H1 (cell line): ENCODE data around the gene ARHGEF6. TPM values are rescaled to one million over a fixed set of nuclear protein-coding genes. Genes with fewer than 3 reads are reported as not detected.

ENCODE experiments used
- CTCF ChIA-PET: fragments of 300-600 bp; sonication (Branson Sonifier 250); formaldehyde crosslinking; loops from one replicate; lab custom pipeline; 2021; ENCODE audit not compliant: partially characterized antibody; lab: Charles Lee
- POLR2A ChIA-PET: fragments of 300-600 bp; sonication (Branson Sonifier 250); formaldehyde crosslinking; loops from one replicate; lab custom pipeline; 2021; ENCODE audit warnings: inconsistent platforms; ENCODE audit not compliant: partially characterized antibody; lab: Charles Lee
- DNase-seq, 2 experiments: peaks; one replicate each; pipeline versions ENCODE4 v3.0.0 to v3.0.0-alpha.2; 2010 to 2022; ENCODE audit warnings: low spot score in 2 of 2, low read depth in 1 of 2, mixed read lengths in 1 of 2
- FAIRE-seq: peaks from 2 replicates; lab custom pipeline; 2011; peaks lifted over from hg19 to GRCh38; lab: Jason Lieb, UNC
- H2AFZ ChIP-seq: 2 replicates; pipeline ENCODE4 v1.8.1; 2012; ENCODE audit warnings: low read length, inconsistent platforms
- H2AK5ac ChIP-seq: 2 replicates; pipeline ENCODE4 v1.6.1; 2013; ENCODE audit warnings: low read depth, low read length
- H2BK120ac ChIP-seq: replicated peaks from 2 replicates; pipeline ENCODE3; 2013; ENCODE audit warnings: low read depth, low read length, inconsistent platforms
- H2BK12ac ChIP-seq: 2 replicates; pipeline ENCODE4 v1.6.1; 2013; ENCODE audit warnings: low read depth, low read length
- H2BK15ac ChIP-seq: 2 replicates; pipeline ENCODE4 v1.6.1; 2013; ENCODE audit warnings: low read length
- H2BK20ac ChIP-seq: 2 replicates; pipeline ENCODE4 v1.6.1; 2013; ENCODE audit warnings: low read length
- H2BK5ac ChIP-seq: 2 replicates; pipeline ENCODE4 v1.6.1; 2013; ENCODE audit warnings: low read depth, low read length
- H3K14ac ChIP-seq: 2 replicates; pipeline ENCODE4 v1.6.1; 2013; ENCODE audit warnings: inconsistent platforms; ENCODE audit not compliant: insufficient read length
- H3K18ac ChIP-seq: 2 replicates; pipeline ENCODE4 v1.6.1; 2013; ENCODE audit warnings: low read length; ENCODE audit errors: extremely low read depth
- H3K23ac ChIP-seq: 2 replicates; pipeline ENCODE4 v1.6.1; 2013; ENCODE audit warnings: inconsistent platforms; ENCODE audit not compliant: insufficient read length
- H3K23me2 ChIP-seq: 2 replicates; pipeline ENCODE4 v1.6.1; 2013; ENCODE audit warnings: low read depth, low read length
- H3K27ac ChIP-seq: 2 replicates; pipeline ENCODE4 v1.6.1; 2011; ENCODE audit warnings: low read depth, low read length, inconsistent platforms
- H3K27me3 ChIP-seq, 4 experiments: replicated peaks in 1 of 4; 1 replicate in 1 of 4; 2 replicates in 3 of 4; pipeline versions ENCODE4 v1.6.1 to v1.8.1; 2011 to 2013; ENCODE audit warnings: low read length in 3 of 4, mild to moderate bottlenecking in 3 of 4, inconsistent platforms in 2 of 4, mixed read lengths in 2 of 4, moderate library complexity in 1 of 4; ENCODE audit not compliant: control insufficient read depth in 3 of 4, insufficient read depth in 3 of 4; ENCODE audit errors: extremely low read depth in 1 of 4
- H3K36me3 ChIP-seq, 4 experiments: 2 replicates each; pipeline versions ENCODE4 v1.6.1 to v1.8.1; 2011 to 2013; ENCODE audit warnings: mild to moderate bottlenecking in 4 of 4, low read length in 3 of 4, moderate library complexity in 2 of 4, control low read depth in 1 of 4, inconsistent platforms in 1 of 4; ENCODE audit not compliant: insufficient read depth in 4 of 4, control insufficient read depth in 2 of 4
- H3K4ac ChIP-seq: replicated peaks from 2 replicates; pipeline ENCODE3; 2013; ENCODE audit warnings: low read length, low read depth, mixed read lengths, inconsistent platforms; ENCODE audit not compliant: insufficient read length
- H3K4me1 ChIP-seq, 4 experiments: replicated peaks in 1 of 4; 1 replicate in 1 of 4; 2 replicates in 3 of 4; pipeline versions ENCODE4 v1.6.1 to v1.8.1; 2011 to 2013; ENCODE audit warnings: low read length in 3 of 4, inconsistent platforms in 2 of 4, mixed read lengths in 1 of 4; ENCODE audit not compliant: insufficient read depth in 4 of 4, control insufficient read depth in 3 of 4
- H3K4me2 ChIP-seq, 2 experiments: 2 replicates each; pipeline versions ENCODE4 v1.6.1 to v1.8.1; 2011 to 2013; ENCODE audit warnings: low read depth in 2 of 2, low read length in 2 of 2, control low read depth in 1 of 2, inconsistent platforms in 1 of 2, mild to moderate bottlenecking in 1 of 2; ENCODE audit not compliant: insufficient read depth in 1 of 2
- H3K4me3 ChIP-seq, 4 experiments: fragments of 200-600, 300-600 bp in 1 of 4; sonication (generic), shearing (Covaris generic), sonication (Bioruptor Twin) in 1 of 4; 2 replicates each; pipeline versions ENCODE4 v1.5.1 to v1.8.1; 2011 to 2016; ENCODE audit warnings: low read length in 4 of 4, low read depth in 3 of 4, control low read depth in 2 of 4, inconsistent platforms in 2 of 4, mild to moderate bottlenecking in 2 of 4, mixed read lengths in 1 of 4, moderate library complexity in 1 of 4; ENCODE audit not compliant: insufficient read depth in 2 of 4; ENCODE audit errors: extremely low read depth in 1 of 4
- H3K56ac ChIP-seq: replicated peaks from 2 replicates; pipeline ENCODE3; 2013; ENCODE audit warnings: low read depth, mild to moderate bottlenecking, mixed read lengths, low read length, inconsistent platforms; ENCODE audit not compliant: insufficient read length
- H3K79me1 ChIP-seq: 2 replicates; pipeline ENCODE4 v1.6.1; 2013; ENCODE audit warnings: low read depth, low read length, control low read depth
- H3K79me2 ChIP-seq, 2 experiments: 2 replicates each; pipeline versions ENCODE4 v1.6.1 to v1.8.1; 2012 to 2013; ENCODE audit warnings: low read length in 2 of 2, mild to moderate bottlenecking in 2 of 2, inconsistent platforms in 1 of 2; ENCODE audit not compliant: insufficient read depth in 2 of 2, control insufficient read depth in 1 of 2
- H3K9ac ChIP-seq, 4 experiments: replicated peaks in 1 of 4; 1 replicate in 1 of 4; 2 replicates in 3 of 4; pipeline versions ENCODE4 v1.6.1 to v1.8.1; 2011 to 2013; ENCODE audit warnings: low read depth in 3 of 4, low read length in 3 of 4, control low read depth in 2 of 4, mild to moderate bottlenecking in 2 of 4, moderate library complexity in 2 of 4, inconsistent platforms in 1 of 4; ENCODE audit errors: extremely low read depth in 1 of 4
- H3K9me3 ChIP-seq, 2 experiments: 2 replicates each; pipeline versions ENCODE4 v1.6.1 to v1.8.1; 2012 to 2013; ENCODE audit warnings: mild to moderate bottlenecking in 2 of 2, moderate library complexity in 2 of 2, control low read depth in 1 of 2, inconsistent platforms in 1 of 2, low read depth in 1 of 2, low read length in 1 of 2, mixed read lengths in 1 of 2; ENCODE audit not compliant: insufficient read depth in 2 of 2
- H4K20me1 ChIP-seq, 2 experiments: replicated peaks in 1 of 2; 2 replicates each; pipeline versions ENCODE3 to v1.8.1; 2011 to 2013; ENCODE audit warnings: inconsistent platforms in 2 of 2, low read length in 2 of 2, mild to moderate bottlenecking in 1 of 2; ENCODE audit not compliant: insufficient read depth in 2 of 2, control insufficient read depth in 1 of 2
- H4K5ac ChIP-seq: 2 replicates; pipeline ENCODE4 v1.6.1; 2013; ENCODE audit warnings: low read length, low read depth, mixed read lengths, inconsistent platforms; ENCODE audit not compliant: insufficient read length
- H4K8ac ChIP-seq: 2 replicates; pipeline ENCODE4 v1.8.0; 2013; ENCODE audit warnings: mild to moderate bottlenecking, moderate library complexity, low read length, inconsistent platforms; ENCODE audit not compliant: insufficient read depth; ENCODE audit errors: extremely low read depth
- H4K91ac ChIP-seq: replicated peaks from 2 replicates; pipeline ENCODE3; 2013; ENCODE audit warnings: low read length, mixed read lengths, inconsistent platforms; ENCODE audit not compliant: insufficient read length
- NRF1 ChIP-seq: IDR thresholded peaks from 2 replicates; pipeline ENCODE4 v1.6.1; 2011; ENCODE audit warnings: mild to moderate bottlenecking, low read depth, low read length, improper control_type of control experiment
- RFX5 ChIP-seq: IDR thresholded peaks from 2 replicates; pipeline ENCODE4 v1.6.1; 2011; ENCODE audit warnings: low read depth, low read length, improper control_type of control experiment, borderline replicate concordance
- SIN3A ChIP-seq, 2 experiments: IDR thresholded peaks in 1 of 2; conservative IDR thresholded peaks in 1 of 2; 2 replicates each; pipeline ENCODE4 v1.6.1; 2011 to 2012; ENCODE audit warnings: low read length in 2 of 2, improper control_type of control experiment in 1 of 2, low read depth in 1 of 2, mild to moderate bottlenecking in 1 of 2
- SIRT6 ChIP-seq: IDR thresholded peaks from one replicate; pipeline ENCODE4 v1.7.1; 2012; ENCODE audit warnings: low read length, inconsistent platforms
- SRF ChIP-seq: IDR thresholded peaks from 2 replicates; pipeline ENCODE4 v1.6.1; 2011; ENCODE audit warnings: mild to moderate bottlenecking, low read depth, low read length, moderate library complexity
- polyA plus RNA-seq, 7 experiments: library from polyadenylated mRNA; depleted of rRNA in 3 of 7; stranded (reverse) in 5 of 7; unstranded in 2 of 7; fragments of >200 nt in 5 of 7; fragments of 200-250 nt in 2 of 7; gene quantifications; 1 replicate in 5 of 7; 2 replicates in 1 of 7; 4 replicates in 1 of 7; pipeline versions ENCODE4 v1.2.1 to v1.2.3, GENCODE V29; 2011 to 2013; ENCODE audit warnings: missing spikeins in 2 of 7, mixed read lengths in 2 of 7
- total RNA-seq: library from RNA; stranded (reverse); fragmentation: NEBNext Ultra II Directional; extraction: Animal tissue kit (Norgen Biotek cat#: 25700); gene quantifications from 2 replicates; pipeline ENCODE4 v1.2.1, GENCODE V29; 2021
- TF ChIP-seq, protein P1 (sequence below): IDR thresholded peaks from 2 replicates; pipeline ENCODE4 v1.6.1; 2011; ENCODE audit warnings: low read depth, mild to moderate bottlenecking, low read length; ENCODE audit not compliant: insufficient read depth

ARHGEF6 gene
- total and polyA plus RNA-seq, 2 of the 8 experiments (the other 6 are each of a cell fraction or from before 2014, with no cell fraction given), result 3.6 to 3.7 TPM

DNA sequence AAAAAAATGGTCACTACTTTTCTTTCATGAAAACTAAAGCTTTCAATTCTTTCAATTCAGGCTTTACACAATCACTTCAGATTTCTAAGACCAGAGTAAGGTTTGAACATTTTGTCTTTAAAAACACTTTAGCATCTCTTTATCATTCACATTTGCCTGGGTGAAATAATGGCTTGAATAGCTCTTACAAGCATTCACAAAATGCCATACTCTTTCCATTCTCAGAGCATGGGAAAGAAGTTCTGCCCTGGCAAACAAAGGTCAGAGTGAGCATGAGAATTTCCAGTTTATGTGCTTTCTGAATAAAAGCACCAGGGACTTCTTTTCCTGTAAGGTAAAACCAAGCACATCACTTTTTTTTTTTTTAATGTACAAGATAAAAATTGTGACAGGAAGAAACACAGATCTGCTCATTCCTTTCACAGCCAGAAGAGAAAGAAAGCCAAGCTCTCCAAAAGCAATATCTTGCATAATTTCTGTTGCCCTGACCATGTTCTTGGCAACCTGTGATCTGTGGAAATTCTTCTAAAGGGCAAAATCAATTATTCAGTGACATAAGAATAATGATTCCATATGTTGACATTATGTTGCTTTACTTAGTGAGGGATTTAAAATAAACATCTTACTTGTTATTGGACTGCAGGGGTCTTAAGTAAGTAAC is 68.0 kb downstream of the ARHGEF6 start:
- FAIRE-seq (peak; percentile 80), DNase-seq (no peak)
- no peaks in the 10 kb centered on the region for H3K23me2 ChIP-seq
- no peak overlapping the region for H2AK5ac ChIP-seq
- ChIA-PET POLR2A (interaction anchor here (0.6 to 0.7 kb wide), 2 partner anchors 50 to 133 kb away, joined by 3 read pairs; no protein-coding TSS in a partner anchor), CTCF (interaction anchor here (0.6 to 1.8 kb wide), 3 partner anchors 9 to 209 kb away, joined by 3 to 4 read pairs (median 3); no protein-coding TSS in a partner anchor)
- H3K4me2 ChIP-seq, result no peak overlapping the region; a peak in 1 of 4 replicates
- no peak overlapping the region for H3K23ac ChIP-seq
- TF ChIP-seq RFX5 (no peak), SIN3A (conservative IDR thresholded peaks at IDR 0.05 in 1 of 2, IDR thresholded peaks at IDR 0.05 in 1 of 2; ENCODE audit: low read depth in 1 of 2, low read length in 2 of 2) (no peak), NRF1 (no peak), SIRT6 (no peak), SRF (no peak)
- TF ChIP-seq, protein P1, sequence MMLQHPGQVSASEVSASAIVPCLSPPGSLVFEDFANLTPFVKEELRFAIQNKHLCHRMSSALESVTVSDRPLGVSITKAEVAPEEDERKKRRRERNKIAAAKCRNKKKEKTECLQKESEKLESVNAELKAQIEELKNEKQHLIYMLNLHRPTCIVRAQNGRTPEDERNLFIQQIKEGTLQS, result no peak
- H3K9ac ChIP-seq, result no peak overlapping the region
- no peaks in the 10 kb centered on the region for H3K36me3 ChIP-seq
- H3K4me3 ChIP-seq, result no peak overlapping the region
- H4K8ac ChIP-seq, result no peak overlapping the region
- H3K4ac ChIP-seq, result no peak overlapping the region
- no peaks in the 10 kb centered on the region for H3K79me1 ChIP-seq
- H3K9me3 ChIP-seq, result no peaks in the 10 kb centered on the region
- no peak overlapping the region for H2BK15ac ChIP-seq
- no peak overlapping the region for H4K91ac ChIP-seq
- H2BK5ac ChIP-seq, result no peak overlapping the region
- H2BK20ac ChIP-seq, result no peak overlapping the region
- no peak overlapping the region for H3K56ac ChIP-seq
- H3K27ac ChIP-seq, result no peak overlapping the region
- no peaks in the 10 kb centered on the region for H4K20me1 ChIP-seq
- H3K4me1 ChIP-seq, result no peaks in the 10 kb centered on the region; a peak in 1 of 7 replicates
- H2AFZ ChIP-seq, result no peak overlapping the region
- no peaks in the 10 kb centered on the region for H3K27me3 ChIP-seq
- no peak overlapping the region for H4K5ac ChIP-seq
- no peak overlapping the region for H2BK120ac ChIP-seq
- no peak overlapping the region for H3K18ac ChIP-seq
- no peak overlapping the region for H2BK12ac ChIP-seq
- no peaks in the 10 kb centered on the region for H3K79me2 ChIP-seq
- no peak overlapping the region for H3K14ac ChIP-seq
